Endothelial cell of umbilical vein (primary cell): ENCODE measurements around the gene MLC1. TPM values are rescaled to one million over a fixed set of nuclear protein-coding genes. Genes with fewer than 3 reads are reported as not detected.

Source experiments
- BruUV-seq: library from RNA; stranded (reverse); fragments of 400-500 nt; replicated peaks from 2 replicates; lab custom pipeline; 2021; lab: Mats Ljungman, UMichigan
- CTCF ChIA-PET: fragments of 300-600, 350-600 bp; sonication (Branson Sonifier 250); formaldehyde crosslinking; loops from one replicate; lab custom pipeline; 2021; ENCODE audit warnings: antibody characterized with exemption, inconsistent platforms; lab: Charles Lee
- POLR2A ChIA-PET: fragments of 300-600, 350-600 bp; sonication (Branson Sonifier 250); formaldehyde crosslinking; loops from one replicate; lab custom pipeline; 2021; ENCODE audit warnings: antibody characterized with exemption, inconsistent platforms; lab: Charles Lee
- DNase-seq: peaks from one replicate; pipeline ENCODE4 v3.0.0-alpha.2; 2011; ENCODE audit warnings: low read depth, low spot score
- FAIRE-seq: peaks from 2 replicates; lab custom pipeline; 2011; peaks lifted over from hg19 to GRCh38; lab: Jason Lieb, UNC
- H2AFZ ChIP-seq: 2 replicates; pipeline ENCODE4 v1.6.0; 2012; ENCODE audit warnings: low read depth, low read length, control low read depth, inconsistent platforms
- H3K27ac ChIP-seq: 2 replicates; pipeline ENCODE4 v1.5.1; 2011; ENCODE audit warnings: low read depth, mild to moderate bottlenecking, control low read depth, low read length, moderate library complexity; ENCODE audit not compliant: insufficient read depth
- H3K27me3 ChIP-seq, 2 experiments: 2 replicates each; pipeline versions ENCODE4 v1.6.0 to v1.6.1; 2011; ENCODE audit warnings: low read length in 2 of 2, mixed read lengths in 1 of 2; ENCODE audit not compliant: control insufficient read depth in 2 of 2, insufficient read depth in 2 of 2
- H3K36me3 ChIP-seq, 2 experiments: 2 replicates in 1 of 2; 3 replicates in 1 of 2; pipeline ENCODE4 v1.5.1; 2011; ENCODE audit warnings: low read length in 2 of 2, mild to moderate bottlenecking in 1 of 2, moderate library complexity in 1 of 2; ENCODE audit not compliant: control insufficient read depth in 2 of 2, insufficient read depth in 2 of 2; ENCODE audit errors: extremely low read depth in 1 of 2
- H3K4me1 ChIP-seq: 3 replicates; pipeline ENCODE4 v1.5.1; 2011; ENCODE audit warnings: mild to moderate bottlenecking, low read length; ENCODE audit not compliant: control insufficient read depth, insufficient read depth; ENCODE audit errors: extremely low read depth
- H3K4me2 ChIP-seq: 2 replicates; pipeline ENCODE4 v1.6.1; 2011; ENCODE audit warnings: low read length, control low read depth, mixed read lengths; ENCODE audit not compliant: insufficient read depth
- H3K4me3 ChIP-seq, 3 experiments: fragments of 200-600 bp in 1 of 3; sonication (generic), shearing (Covaris generic) in 1 of 3; replicated peaks in 1 of 3; 2 replicates each; pipeline ENCODE4 v1.5.1; 2011 to 2016; ENCODE audit warnings: control low read depth in 3 of 3, low read length in 3 of 3, mild to moderate bottlenecking in 2 of 3, inconsistent platforms in 1 of 3, low read depth in 1 of 3, moderate library complexity in 1 of 3; ENCODE audit not compliant: insufficient read depth in 1 of 3
- H3K79me2 ChIP-seq: 2 replicates; pipeline ENCODE4 v1.6.0; 2012; ENCODE audit warnings: low read length, inconsistent platforms; ENCODE audit not compliant: control insufficient read depth, insufficient read depth
- H3K9ac ChIP-seq: replicated peaks from 2 replicates; pipeline ENCODE3; 2011; ENCODE audit warnings: low read length, control low read depth; ENCODE audit not compliant: insufficient read depth; ENCODE audit errors: extremely low read depth
- H3K9me1 ChIP-seq: replicated peaks from 3 replicates; pipeline ENCODE4 v1.6.0; 2011; ENCODE audit warnings: mild to moderate bottlenecking, low read length; ENCODE audit not compliant: control insufficient read depth, insufficient read depth; ENCODE audit errors: extremely low read depth
- H3K9me3 ChIP-seq: replicated peaks from 2 replicates; pipeline ENCODE4 v1.5.1; 2012; ENCODE audit warnings: low read length, inconsistent platforms; ENCODE audit not compliant: control insufficient read depth, insufficient read depth
- H4K20me1 ChIP-seq: replicated peaks from 2 replicates; pipeline ENCODE3; 2011; ENCODE audit warnings: mild to moderate bottlenecking, low read length; ENCODE audit not compliant: control insufficient read depth, insufficient read depth; ENCODE audit errors: extremely low read depth
- EZH2 ChIP-seq: IDR thresholded peaks from 2 replicates; pipeline ENCODE4 v1.6.1; 2012; ENCODE audit warnings: borderline replicate concordance, low read depth, mild to moderate bottlenecking, moderate library complexity, low read length, inconsistent platforms; ENCODE audit not compliant: severe bottlenecking
- FOS ChIP-seq: IDR thresholded peaks from 2 replicates; pipeline ENCODE4 v1.6.1; 2011; ENCODE audit warnings: mild to moderate bottlenecking, low read length, moderate library complexity, borderline replicate concordance; ENCODE audit not compliant: insufficient read depth
- GATA2 ChIP-seq: IDR thresholded peaks from 2 replicates; pipeline ENCODE4 v1.7.0; 2011; ENCODE audit warnings: low read depth, mild to moderate bottlenecking, moderate library complexity, mixed read lengths, low read length; ENCODE audit not compliant: insufficient read length, insufficient read depth
- JUN ChIP-seq: IDR thresholded peaks from 2 replicates; pipeline ENCODE4 v1.6.1; 2011; ENCODE audit warnings: borderline replicate concordance, low read depth; ENCODE audit not compliant: insufficient read length, insufficient read depth
- MYC ChIP-seq: IDR thresholded peaks from one replicate; pipeline ENCODE4 v1.6.1; 2011; ENCODE audit warnings: mild to moderate bottlenecking, low read depth, low read length
- POLR2A ChIP-seq: IDR thresholded peaks from 2 replicates; pipeline ENCODE4 v1.6.1; 2012; ENCODE audit warnings: low read depth, mild to moderate bottlenecking, control low read depth, low read length
- POLR2AphosphoS5 ChIP-seq: IDR thresholded peaks from 2 replicates; pipeline ENCODE4 v1.6.1; 2012; ENCODE audit warnings: low read depth, mild to moderate bottlenecking, control low read depth, low read length, moderate library complexity; ENCODE audit not compliant: insufficient read depth
- dilution Hi-C: fragments of 300-500 bp; cut with MboI; formaldehyde crosslinking; loops from one replicate; pipeline ENCODE4 v1.15.0; 2019; ENCODE audit warnings: low sequenced_read_pairs; ENCODE audit not compliant: extremely low pct_ligation_motif_present
- intact Hi-C: fragments of 100-400 bp; cut with micrococcal nuclease; formaldehyde crosslinking; loops from one replicate; pipeline ENCODE4 v1.10.0; 2022
- polyA plus RNA-seq, 4 experiments: library from polyadenylated mRNA; depleted of rRNA in 3 of 4; stranded (reverse) in 3 of 4; unstranded in 1 of 4; fragments of >200 nt; gene quantifications; 2 replicates each; pipeline versions ENCODE4 v1.2.1 to v1.2.3, GENCODE V29; 2011 to 2012; ENCODE audit warnings: missing spikeins in 1 of 4
- total RNA-seq: library from RNA; stranded (reverse); gene quantifications from 2 replicates; pipeline ENCODE4 v1.2.3, GENCODE V29; 2021
- TF ChIP-seq, protein P1 (sequence below), 2 donors: IDR thresholded peaks; 1 replicate in 1 of 2; 2 replicates in 1 of 2; pipeline ENCODE4 v1.5.1; 2011; ENCODE audit warnings: low read length in 2 of 2, mild to moderate bottlenecking in 2 of 2, moderate library complexity in 2 of 2, control low read depth in 1 of 2, inconsistent platforms in 1 of 2, low read depth in 1 of 2; ENCODE audit not compliant: insufficient read depth in 1 of 2; ENCODE audit errors: extremely low read depth in 1 of 2
- TF ChIP-seq, protein P2 (sequence below): IDR thresholded peaks from 2 replicates; pipeline ENCODE4 v1.6.1; 2011; ENCODE audit not compliant: insufficient read depth, insufficient read length

The MLC1 gene
- total and polyA plus RNA-seq, 2 donors (not counting 3 experiments of a cell fraction or from before 2014, with no cell fraction given), result not detected

GRCh38 chr22:50040717-50041116 is 44.5 kb downstream of the MLC1 start:
- H3K27ac ChIP-seq, result no peak overlapping the region
- H3K9me3 ChIP-seq, result no peaks in the 10 kb centered on the region
- POLR2A ChIA-PET, result no interaction called here
- H3K36me3 ChIP-seq, result no peaks in the 10 kb centered on the region
- H2AFZ ChIP-seq, result no peak overlapping the region
- DNase-seq (no peak), FAIRE-seq (no peak)
- CTCF ChIA-PET, result interaction anchor here (2.0 kb wide), 1 partner anchor 10 kb away, joined by 8 read pairs; no protein-coding TSS in a partner anchor
- no peak for TF ChIP-seq GATA2
- no peak for TF ChIP-seq POLR2AphosphoS5
- no peak for TF ChIP-seq MYC
- no peak for TF ChIP-seq POLR2A
- no peak for TF ChIP-seq EZH2
- TF ChIP-seq, protein P1, sequence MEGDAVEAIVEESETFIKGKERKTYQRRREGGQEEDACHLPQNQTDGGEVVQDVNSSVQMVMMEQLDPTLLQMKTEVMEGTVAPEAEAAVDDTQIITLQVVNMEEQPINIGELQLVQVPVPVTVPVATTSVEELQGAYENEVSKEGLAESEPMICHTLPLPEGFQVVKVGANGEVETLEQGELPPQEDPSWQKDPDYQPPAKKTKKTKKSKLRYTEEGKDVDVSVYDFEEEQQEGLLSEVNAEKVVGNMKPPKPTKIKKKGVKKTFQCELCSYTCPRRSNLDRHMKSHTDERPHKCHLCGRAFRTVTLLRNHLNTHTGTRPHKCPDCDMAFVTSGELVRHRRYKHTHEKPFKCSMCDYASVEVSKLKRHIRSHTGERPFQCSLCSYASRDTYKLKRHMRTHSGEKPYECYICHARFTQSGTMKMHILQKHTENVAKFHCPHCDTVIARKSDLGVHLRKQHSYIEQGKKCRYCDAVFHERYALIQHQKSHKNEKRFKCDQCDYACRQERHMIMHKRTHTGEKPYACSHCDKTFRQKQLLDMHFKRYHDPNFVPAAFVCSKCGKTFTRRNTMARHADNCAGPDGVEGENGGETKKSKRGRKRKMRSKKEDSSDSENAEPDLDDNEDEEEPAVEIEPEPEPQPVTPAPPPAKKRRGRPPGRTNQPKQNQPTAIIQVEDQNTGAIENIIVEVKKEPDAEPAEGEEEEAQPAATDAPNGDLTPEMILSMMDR (IDR thresholded peaks at IDR 0.05; ENCODE audit: extremely low read depth in 1 of 2, insufficient read depth in 1 of 2, low read depth in 1 of 2, low read length in 2 of 2), result no peak
- TF ChIP-seq JUN, result no peak
- TF ChIP-seq, protein P2, sequence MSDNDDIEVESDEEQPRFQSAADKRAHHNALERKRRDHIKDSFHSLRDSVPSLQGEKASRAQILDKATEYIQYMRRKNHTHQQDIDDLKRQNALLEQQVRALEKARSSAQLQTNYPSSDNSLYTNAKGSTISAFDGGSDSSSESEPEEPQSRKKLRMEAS, result no peak
- TF ChIP-seq FOS, result no peak
- no peaks in the 10 kb centered on the region for H3K4me1 ChIP-seq
- dilution Hi-C loops (no loop called here), intact Hi-C loops (no loop called here)
- no peaks in the 10 kb centered on the region for H3K9me1 ChIP-seq
- no peak overlapping the region for H3K4me3 ChIP-seq
- no peaks in the 10 kb centered on the region for H3K79me2 ChIP-seq
- BruUV-seq, result no TSS peak
- no peak overlapping the region for H3K9ac ChIP-seq
- no peaks in the 10 kb centered on the region for H3K27me3 ChIP-seq
- H3K4me2 ChIP-seq, result no peak overlapping the region
- no peaks in the 10 kb centered on the region for H4K20me1 ChIP-seq
